ENCODE measurements around the gene SETD2.

Gene SETD2

DNA sequence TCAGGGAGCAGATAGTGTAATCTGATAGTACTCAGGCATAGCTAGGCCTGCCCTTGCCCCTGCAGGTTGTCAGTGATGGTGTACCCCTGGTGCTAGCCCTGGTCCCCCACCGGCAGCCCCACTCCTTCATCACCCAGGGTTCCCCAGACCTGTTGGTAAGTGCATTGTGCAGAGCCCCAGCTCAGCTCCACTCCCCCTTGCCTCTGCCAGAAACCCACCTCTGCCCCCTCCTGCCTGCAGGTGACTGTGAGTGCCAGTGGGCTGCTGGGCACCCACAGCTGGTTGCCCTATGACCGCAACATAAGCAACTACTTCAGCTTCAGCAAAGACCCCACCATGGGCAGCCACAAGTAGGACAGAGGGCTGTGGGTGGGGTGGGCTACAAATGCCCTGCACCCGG lies 156.9 kb downstream of the SETD2 start:
- DNase-seq: no peak

DNA sequence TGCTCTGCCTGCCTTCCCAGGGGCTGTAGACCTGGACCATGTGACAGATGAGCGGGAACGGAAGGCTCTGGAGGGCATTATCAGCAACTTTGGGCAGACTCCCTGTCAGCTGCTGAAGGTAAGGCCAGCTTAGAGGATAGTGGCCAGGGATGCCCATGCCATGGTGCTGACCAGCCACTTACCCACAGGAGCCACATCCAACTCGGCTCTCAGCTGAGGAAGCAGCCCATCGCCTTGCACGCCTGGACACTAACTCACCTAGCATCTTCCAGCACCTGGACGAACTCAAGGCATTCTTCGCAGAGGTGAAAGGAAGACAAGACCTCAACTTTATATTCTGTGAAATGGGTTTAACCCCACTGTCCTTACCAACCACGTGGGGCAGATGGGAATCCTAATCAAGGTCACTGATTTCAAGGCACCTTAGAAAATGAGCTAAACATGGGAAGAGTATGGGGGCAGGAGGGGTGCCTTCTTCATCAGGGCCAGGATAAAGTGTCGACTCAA lies 157.7 kb downstream of the SETD2 start:
- no peak for DNase-seq

DNA sequence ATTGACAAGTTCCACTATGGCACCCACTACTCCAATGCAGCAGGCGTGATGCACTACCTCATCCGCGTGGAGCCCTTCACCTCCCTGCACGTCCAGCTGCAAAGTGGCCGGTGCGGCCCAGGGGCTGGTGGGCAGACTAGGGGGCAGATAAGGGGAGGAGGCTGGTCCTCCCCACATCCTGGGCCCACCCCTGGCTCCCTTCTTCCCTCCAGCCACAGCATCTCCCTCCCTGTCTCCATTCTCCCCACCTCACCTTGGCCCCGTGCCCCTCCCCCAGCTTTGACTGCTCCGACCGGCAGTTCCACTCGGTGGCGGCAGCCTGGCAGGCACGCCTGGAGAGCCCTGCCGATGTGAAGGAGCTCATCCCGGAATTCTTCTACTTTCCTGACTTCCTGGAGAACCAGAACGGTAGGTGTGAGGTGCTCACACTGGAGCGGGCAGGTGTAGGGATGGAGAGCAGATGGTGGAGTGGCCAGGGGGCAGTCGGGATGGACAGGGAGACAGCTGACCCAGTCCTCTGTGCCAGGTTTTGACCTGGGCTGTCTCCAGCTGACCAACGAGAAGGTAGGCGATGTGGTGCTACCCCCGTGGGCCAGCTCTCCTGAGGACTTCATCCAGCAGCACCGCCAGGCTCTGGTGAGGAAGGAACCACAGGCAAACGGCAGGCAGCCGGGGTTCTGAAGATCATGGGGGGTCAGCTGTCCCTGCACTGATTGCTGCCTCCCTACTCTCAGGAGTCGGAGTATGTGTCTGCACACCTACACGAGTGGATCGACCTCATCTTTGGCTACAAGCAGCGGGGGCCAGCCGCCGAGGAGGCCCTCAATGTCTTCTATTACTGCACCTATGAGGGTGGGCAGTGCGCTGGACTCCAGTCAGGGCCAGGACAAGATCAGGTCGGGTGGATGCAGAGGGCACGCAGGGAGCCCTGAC lies 158.4 kb downstream of the SETD2 start:
- no peak for DNase-seq

DNA sequence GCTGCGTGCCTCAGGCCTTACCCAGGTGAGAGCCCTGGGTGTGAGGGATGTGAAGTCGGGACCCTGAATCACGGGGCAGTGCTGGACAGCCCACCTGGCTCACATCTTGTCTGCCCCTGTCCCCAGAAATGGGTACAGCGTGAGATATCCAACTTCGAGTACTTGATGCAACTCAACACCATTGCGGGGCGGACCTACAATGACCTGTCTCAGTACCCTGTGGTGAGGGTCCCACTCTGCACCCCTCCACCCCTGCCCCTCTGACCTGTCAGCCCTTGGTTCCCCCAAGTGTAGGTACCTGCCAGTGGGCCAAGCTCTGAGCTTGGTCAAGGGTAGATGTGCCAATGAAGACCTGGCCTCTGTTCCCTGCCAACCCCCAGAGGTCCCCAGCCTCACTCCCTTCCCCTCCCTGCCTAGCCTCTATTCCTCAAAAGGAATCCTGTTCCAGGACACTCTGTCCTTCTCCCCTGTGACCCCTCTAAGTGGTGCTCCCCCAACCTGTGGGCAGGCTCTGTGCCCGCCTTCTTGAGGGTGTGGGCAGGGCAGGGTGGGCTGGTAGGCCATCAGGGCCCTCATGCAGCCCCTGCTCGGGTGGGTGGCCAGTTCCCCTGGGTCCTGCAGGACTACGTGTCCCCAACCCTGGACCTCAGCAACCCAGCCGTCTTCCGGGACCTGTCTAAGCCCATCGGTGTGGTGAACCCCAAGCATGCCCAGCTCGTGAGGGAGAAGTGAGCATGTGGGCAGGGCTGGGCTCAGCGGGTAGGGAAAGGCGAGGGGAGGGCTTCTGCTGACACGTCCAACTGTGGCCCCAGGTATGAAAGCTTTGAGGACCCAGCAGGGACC lies 159.3 kb downstream of the SETD2 start:
- DNase-seq: no peak

DNA sequence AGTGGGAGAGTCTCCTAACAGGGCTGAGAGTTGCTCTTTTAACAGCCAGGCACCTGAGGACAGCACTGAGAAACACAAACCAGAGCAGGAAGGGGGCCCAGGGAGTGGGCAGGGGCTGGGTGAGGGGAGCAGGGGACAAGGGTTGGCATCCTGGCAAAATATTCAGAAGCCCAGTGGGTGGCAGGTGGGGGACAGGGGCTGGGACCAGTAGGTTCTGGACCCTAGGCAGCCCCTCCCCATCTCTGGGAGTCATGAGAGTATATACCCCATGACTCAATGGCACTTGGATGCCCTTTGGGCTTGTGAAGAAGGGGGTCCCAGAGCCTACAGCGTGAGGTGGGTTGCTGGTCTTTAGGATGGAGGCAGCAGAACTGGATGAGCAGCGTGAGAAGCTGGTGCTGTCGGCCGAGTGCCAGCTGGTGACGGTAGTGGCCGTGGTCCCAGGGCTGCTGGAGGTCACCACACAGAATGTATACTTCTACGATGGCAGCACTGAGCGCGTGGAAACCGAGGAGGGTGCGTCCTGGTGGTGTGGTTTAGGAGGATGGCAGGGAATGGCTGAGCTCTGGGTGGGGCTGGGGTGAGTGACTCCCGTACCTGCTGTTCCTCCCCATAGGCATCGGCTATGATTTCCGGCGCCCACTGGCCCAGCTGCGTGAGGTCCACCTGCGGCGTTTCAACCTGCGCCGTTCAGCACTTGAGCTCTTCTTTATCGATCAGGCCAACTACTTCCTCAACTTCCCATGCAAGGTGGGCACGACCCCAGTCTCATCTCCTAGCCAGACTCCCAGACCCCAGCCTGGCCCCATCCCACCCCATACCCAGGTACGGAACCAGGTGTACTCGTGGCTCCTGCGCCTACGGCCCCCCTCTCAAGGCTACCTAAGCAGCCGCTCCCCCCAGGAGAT lies 160.2 kb downstream of the SETD2 start:
- DNase-seq: no peak

DNA sequence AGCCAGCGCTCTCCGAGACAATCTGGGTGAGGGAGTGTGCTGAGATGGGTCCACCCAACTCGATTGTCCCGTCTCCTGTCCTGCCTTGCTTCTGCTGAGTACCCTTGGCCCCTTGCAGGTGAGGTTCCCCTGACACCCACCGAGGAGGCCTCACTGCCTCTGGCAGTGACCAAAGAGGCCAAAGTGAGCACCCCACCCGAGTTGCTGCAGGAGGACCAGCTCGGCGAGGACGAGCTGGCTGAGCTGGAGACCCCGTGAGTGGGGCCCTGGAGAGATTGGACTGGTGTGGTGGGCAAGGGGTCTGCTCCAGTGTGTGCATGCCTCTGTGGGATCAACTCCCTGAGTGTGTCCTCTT lies 160.9 kb downstream of the SETD2 start:
- no peak for DNase-seq

DNA sequence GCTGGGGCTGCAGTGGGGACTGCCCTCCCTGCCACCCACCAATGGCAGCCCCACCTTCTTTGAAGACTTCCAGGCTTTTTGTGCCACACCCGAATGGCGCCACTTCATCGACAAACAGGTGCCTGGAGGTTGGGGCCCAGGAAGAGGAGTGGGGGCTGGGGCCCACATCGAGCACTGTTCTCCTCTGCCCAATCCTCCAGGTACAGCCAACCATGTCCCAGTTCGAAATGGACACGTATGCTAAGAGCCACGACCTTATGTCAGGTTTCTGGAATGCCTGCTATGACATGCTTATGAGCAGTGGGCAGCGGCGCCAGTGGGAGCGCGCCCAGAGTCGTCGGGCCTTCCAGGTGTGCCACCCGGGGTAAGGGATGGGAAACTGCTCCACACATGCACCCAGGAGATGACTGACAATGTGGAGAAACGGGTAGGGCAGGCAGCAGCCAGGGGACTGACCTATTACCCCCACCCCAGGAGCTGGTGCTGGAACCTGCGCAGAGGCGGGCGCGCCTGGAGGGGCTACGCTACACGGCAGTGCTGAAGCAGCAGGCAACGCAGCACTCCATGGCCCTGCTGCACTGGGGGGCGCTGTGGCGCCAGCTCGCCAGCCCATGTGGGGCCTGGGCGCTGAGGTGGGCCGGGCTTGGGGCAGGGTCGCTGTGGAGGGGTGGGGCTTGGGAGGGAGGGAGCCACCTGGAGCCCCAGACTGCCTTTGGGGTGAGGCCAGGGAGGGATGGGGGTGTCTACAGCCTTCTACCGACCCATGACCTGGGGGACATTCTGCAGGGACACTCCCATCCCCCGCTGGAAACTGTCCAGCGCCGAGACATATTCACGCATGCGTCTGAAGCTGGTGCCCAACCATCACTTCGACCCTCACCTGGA lies 161.5 kb downstream of the SETD2 start:
- no peak for DNase-seq

DNA sequence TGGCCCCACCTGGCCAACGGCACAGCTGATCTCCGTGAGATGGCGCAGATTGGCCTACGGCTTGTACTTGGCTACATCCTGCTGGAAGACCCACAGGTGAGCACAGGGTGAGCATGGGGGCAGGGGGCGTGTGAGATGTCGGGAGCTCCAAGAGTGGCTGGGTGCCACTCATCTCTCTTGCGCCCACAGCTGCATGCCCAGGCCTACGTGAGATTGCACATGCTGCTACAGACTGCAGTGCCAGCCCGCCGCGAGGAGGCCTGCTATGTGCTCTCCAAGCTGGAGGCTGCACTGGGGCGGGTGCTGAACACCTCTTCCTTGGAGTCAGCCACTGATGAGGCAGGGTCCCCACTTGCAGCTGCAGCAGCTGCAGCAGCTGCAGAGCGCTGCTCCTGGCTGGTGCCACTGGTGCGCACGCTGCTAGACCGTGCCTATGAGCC lies 162.2 kb downstream of the SETD2 start:
- no peak for DNase-seq

DNA sequence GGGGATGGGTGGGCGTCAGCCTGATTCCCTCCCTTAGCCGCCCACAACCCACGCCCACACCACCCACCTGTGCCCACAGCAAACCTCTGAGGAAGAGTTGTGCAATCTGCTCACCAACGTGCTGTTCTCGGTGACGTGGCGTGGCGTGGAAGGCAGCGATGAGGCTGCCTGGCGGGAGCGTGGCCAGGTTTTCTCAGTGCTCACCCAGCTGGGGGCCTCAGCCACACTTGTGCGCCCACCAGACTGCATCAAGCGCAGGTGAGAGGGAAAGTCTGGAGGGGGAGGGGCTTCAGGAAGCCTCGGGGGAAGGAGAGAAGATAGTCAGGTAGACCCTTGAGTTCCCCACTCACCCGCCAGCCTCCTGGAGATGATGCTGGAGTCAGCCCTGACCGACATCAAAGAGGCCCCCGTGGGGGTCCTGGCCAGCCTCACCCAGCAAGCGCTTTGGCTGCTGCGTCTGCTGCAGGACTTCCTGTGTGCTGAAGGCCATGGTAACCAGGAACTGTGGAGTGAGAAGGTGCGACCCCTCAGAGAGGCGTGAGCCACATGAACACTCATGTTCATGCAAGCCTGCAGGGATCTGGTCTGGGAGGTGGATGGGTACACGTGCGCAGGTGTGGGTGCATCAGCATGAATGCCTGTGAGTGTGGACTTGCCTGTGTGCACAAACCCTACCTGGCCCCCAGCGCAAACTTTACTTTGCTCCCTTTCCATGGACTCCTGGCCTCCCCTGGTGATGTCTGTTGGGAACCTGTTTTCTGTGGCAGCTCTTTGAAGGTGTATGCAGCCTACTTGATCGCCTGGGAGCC lies 162.8 kb downstream of the SETD2 start:
- no peak for DNase-seq

DNA sequence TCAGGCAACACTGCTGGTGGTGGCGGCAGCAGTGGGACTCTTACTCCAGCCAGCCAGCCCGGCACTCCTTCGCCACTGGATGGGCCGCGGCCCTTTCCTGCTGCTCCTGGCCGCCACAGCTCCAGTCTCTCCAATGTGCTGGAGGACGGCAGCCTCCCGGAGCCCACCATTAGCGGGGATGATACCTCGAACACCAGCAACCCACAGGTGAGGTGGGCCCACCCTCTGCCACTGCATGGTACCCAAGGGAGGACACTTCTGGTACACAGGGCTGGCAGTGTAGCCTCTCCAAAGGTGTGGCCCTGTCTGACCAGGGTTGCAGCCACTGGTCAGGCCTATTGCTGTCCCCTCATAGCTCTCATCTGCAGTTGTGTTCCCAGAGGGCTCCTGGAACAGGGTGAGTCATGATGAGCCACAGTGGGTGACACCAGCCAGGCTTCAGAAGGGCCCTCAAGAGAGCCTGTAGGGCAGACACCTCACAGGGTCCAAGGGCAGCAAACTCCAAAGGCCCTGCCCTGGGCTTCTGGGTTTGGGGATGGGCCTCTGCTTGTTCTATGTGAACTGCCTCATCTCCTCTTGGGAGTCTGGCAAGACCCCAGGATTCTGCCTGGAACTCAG lies 163.6 kb downstream of the SETD2 start:
- no peak for DNase-seq

DNA sequence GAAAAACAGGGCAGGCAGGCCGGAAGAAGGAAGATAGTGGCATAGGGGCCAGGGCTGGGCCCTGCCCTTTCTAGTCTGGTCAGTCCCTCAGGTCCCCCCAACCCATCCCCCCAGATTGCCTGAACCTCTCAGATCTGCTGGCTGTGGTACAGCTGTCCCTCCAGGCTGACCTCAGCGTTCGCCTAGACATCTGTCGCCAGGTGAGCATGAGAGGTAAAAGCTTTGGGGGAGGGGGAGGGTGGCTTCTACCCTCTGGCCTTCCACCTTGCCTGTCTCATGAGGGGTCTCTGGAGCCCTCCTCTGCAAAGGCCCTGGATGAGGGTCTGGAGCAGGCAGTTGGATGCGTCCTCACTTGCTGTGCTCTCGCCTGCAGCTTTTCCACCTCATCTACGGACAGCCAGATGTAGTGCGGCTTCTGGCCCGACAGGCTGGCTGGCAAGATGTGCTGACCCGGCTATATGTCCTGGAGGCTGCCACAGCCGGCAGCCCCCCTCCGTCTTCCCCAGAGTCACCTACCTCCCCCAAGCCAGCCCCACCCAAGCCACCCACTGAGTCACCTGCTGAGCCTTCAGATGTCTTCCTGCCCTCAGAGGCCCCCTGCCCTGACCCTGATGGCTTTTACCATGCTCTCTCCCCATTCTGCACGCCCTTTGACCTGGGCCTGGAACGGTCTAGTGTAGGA lies 164.3 kb downstream of the SETD2 start:
- no peak for DNase-seq

DNA sequence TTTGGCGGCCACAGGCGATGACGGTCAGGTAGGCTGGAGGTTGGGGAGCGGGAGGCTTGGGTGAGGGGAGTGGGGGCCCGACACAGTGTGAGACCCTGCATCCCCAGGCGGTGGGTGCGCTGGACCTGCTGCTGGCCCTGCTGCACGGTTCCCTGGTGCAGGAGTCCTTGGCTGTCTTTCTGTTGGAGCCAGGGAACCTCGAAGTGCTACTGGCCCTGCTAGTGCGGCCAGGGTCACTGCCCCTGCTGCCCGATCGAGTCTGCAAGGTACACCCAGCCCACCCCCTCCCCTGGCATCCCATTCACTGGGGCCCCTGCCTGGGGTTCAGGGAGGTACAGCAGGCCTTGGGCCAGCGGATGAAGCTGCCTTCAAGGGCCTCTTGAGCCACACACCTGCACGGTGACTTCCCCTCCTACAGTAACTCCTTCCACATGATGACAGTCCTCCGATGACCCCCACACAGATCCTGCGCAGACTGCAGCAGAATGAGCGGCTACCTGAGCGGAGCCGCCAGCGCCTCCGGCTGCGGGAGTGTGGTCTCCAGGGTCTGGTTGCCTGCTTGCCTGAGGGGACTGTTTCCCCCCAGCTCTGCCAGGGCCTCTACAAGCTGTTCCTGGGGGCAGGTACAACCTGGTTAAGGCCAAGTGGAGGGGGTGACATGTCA lies 164.9 kb downstream of the SETD2 start:
- DNase-seq: no peak

DNA sequence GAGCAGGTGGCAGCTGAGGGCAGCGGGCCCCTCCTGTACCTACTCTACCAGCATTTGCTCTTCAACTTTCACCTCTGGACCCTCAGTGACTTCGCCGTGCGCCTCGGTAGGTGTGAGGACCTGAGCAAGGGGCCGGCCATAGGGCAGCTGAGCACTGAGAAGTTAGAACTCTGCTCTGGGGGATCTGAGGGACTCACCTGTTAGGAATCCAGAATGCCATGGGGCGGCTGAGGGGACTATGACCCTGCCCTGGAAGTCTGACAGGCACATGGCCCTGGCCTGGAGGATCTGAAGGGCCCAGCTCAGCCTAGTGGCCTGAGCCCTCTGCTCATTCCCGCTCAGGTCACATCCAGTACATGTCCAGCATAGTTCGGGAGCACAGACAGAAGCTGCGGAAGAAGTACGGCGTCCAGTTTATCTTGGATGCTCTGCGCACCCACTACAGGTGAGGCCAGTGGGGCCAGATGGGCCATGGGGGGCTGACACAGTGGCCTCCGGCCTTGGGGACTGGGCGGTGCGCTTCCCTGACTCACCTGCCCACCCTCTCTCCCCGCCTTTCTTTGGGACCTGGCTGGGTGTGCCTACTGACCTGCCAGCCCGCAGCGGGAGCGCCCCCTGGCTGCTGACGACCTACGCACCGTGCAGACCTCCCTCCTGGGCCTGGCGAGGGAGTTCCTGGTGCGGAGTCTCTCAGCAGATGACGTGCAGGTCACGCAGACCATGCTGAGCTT lies 165.6 kb downstream of the SETD2 start:
- no peak for DNase-seq

DNA sequence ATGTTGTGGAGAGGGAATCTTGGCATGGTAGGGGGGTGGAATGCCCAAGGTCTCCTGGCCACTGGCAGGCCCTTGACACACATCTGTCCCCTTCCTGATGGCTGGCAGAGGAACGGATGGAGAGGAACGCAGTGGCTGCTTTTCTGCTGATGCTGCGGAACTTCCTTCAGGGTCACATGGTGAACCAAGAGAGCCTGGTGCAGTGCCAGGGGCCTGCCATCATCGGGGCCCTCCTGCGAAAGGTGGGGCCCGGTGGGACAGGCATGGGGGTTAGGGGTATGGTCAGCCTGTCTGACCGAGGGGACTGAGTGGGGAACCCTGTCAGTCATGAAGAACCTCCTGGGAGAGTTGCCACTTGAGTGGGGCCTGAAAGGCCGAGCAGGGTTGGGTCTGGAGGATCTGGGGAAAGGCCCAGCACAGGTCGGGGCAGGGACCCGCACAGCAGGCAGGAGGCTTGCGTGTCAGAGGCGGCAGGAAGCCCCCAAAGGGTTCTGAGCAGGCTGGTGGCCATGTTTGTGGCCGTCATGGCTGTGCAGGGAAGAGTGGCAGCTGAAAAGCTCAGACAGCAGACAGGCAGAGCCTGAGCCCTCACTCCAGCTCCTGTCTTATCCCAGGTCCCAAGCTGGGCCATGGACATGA lies 166.3 kb downstream of the SETD2 start:
- no peak for DNase-seq

DNA sequence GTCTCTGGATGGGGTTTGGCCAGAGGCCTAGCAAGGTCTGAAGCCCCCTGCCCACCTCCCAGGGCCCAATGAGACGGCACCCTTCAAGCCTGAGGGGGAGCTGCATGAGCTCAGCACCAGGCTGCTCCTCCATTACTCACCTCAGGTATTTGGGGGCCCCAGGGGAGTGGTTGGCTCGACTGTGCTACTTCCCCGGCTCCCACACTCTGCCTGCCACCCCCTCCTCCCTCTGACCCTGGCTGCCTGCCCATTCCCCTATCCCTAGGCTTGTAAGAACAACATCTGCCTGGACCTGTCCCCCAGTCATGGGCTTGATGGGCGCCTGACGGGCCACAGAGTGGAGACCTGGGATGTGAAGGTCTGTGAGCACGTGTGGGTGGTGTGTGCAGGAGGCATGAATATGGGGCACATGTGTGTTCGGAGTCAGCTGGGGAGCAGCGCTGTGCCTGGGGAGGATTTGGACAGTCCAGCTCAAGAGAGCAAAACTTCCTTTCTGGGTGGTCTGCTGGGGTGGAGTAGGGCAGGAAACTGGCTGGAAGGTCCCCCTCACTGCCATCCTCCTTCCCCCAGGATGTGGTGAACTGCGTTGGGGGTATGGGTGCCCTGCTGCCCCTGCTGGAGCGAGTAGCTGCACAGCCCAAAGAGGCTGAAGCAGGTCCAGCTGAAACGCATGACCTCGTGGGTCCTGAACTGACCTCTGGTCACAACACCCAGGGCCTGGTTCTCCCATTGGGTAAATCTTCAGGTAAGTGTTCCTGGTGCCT lies 167.0 kb downstream of the SETD2 start:
- DNase-seq: no peak

DNA sequence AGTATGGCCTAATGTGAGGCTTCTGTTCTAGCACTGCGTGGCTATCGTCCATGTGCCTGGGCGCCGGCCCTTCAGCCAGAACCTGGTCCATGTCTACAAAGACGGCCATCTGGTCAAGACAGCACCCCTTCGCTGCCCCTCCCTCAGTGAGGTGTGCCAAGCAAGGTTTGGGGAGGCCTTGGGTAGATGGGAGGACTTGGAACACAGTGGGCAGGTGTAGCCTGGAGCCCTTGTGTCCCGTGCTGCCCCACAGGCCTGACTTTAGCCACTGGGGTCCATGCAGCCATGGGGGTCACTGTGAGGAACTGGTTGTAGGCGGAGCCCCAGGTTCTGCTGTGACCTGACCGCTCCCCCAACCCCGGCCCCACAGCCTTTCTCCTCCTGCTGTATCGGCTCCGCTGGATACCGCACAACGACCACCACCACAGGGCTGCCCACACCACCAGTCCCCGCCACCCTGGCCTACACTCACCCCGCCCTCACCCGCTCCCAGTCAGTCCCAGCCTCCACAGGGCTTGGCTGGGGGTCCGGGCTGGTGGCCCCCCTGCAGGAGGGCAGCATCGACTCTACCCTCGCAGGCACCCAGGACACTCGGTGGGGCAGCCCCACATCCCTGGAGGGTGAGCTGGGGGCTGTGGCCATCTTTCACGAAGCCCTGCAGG lies 167.9 kb downstream of the SETD2 start:
- no peak for DNase-seq

All from NCI-H2029 (cell line).